Stimulated activated CD8-positive, alpha-beta memory T cell treated with anti-CD3 and anti-CD28 coated beads, Interleukin-2, amount 100 ng/mL, for 1 hour (primary cell): Measurements from ENCODE around the gene DEFB128.

Experiments
- DNase-seq, 2 donors: peaks; one replicate each; pipeline ENCODE4 v3.0.0-alpha.2; 2020; ENCODE audit warnings: low read depth in 2 of 2

Gene DEFB128

GRCh38 chr20:152131-152530, 37.4 kb downstream of the DEFB128 start:
- DNase-seq, result no peak

- DNase-seq, result no peak
These were observed 43.6 kb downstream of the DEFB128 start for GRCh38 chr20:145877-146276.

GRCh38 chr20:142290-142689, 47.2 kb downstream of the DEFB128 start, which contains the start of gene DEFB126:
TSS of gene DEFB126 (plus strand) at chr20:142590. CDS start at chr20:142629, 39 bp downstream.
- no peak for DNase-seq
